Activated CD4-positive, alpha-beta T cell treated with anti-CD3 and anti-CD28 coated beads for 24 hours (primary cell): Measurements from ENCODE around the gene KCNG2.

Experiments used
- DNase-seq, 2 donors: peaks; one replicate each; pipeline ENCODE4 v3.0.0-alpha.2; 2020; ENCODE audit warnings: low read depth in 2 of 2

Gene KCNG2

DNA sequence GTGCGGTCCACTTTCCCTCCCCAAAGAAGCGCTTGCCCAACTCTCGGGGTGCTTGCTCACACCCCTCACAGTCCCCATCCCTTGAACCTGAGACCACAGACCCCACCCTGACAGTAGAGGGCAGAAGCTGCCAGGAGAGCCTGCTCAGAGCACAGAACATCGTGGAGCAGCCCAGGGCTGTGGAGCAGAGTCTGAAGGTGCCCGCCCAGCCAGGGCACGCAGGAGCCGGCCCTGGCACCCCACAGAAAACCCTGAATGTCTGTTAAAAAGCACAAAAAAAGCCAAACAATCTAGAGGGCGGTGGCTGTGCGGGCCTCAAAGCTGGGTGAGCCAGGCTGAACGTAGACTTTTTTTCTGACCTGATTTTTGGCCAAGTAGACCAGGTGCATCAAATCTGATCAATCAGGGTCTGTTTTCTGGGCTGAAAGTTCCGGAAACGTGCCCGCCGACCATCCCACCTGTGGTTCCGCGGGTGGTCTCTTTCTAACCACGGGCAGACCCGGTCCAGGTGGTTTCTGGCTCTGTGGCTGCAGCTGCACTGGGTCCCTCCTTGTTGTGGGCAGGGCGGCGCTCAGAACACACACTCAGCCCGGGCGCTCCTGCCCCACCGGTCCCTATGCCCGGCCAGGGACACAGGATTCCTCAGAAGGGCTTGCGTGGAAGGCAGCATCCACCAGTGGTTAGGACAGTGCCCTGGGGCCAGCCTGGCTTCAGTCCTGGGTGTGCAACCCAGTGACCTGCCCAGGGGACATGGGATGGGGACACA is 87.4 kb downstream of the KCNG2 start:
- DNase-seq, result no peak

DNA sequence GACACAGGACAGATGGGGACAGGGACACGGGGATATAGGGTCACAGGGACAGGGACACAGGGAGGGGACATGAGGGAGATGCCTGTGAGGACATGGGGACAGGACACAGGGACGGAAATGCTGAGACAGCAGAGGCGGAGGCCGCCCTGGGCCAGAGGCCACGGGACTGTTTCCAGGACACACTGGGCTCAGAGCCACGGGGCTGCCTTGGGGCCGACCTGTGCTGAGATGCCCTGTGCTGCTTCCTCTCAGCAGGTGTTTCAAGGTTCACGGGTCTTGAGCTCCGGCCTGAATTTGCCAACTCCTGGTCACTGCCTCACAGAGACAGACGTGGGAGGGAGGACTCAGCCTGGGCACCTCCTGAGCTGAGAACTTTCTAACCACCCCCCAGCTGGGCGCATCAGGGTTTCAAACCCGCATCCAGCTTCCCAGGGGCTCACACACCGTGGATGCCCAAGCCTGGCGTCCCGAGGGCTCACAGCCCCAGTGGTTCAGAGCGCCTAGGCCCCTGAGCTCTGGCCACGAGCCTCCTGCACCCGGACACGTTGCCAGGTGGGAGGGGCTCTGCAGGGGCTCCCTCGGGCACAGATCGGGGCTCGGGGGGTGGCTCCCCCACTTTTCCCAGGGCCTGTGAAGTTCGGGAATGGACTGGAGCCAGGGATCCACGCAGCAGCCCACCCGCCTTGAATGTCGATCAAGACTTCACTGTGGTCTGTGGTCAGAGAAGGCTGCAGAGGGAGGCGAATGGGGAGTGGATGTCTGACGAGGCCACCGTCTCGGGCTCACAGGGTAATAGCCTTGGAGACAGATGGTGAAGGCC is 89.7 kb downstream of the KCNG2 start:
- no peak for DNase-seq

DNA sequence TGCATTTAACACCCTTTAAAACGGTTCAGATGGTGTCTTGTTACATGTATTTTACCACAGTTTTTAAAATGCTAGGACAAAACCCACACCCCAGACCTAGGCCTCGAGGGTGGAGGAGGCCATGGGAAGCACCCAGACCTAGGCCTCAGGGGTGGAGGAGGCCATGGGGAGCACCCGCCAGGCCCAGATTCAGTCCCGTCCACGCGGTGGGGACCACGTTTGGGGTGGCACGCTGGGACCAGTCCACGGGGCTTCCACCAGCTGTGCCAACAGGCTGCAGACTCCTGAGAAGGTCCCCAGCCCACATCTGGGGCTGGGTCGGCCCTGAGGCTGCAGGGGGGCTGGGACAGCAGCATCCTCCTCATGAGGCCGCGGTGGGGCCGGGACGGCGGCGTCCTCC is 90.3 kb downstream of the KCNG2 start:
- DNase-seq, result no peak

DNA sequence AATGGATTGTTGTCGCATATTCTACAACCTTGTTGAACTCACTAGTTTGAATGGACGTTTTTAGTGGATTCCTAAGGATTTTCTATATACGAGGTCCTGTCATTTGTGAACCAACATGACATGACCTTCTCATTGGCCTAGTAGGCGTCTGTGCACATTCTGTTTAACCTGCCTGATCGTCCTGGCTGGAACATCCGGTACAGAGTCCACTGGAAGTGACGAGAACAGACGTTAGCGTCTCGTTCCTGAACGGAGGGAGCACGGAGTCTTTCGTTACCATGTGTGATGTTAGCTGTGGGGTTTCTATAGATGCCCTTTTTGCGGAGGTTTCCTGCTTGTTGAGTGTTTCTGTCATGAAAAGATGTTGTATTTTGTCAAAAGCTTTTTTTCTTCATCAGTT is 91.8 kb downstream of the KCNG2 start:
- DNase-seq, result no peak

DNA sequence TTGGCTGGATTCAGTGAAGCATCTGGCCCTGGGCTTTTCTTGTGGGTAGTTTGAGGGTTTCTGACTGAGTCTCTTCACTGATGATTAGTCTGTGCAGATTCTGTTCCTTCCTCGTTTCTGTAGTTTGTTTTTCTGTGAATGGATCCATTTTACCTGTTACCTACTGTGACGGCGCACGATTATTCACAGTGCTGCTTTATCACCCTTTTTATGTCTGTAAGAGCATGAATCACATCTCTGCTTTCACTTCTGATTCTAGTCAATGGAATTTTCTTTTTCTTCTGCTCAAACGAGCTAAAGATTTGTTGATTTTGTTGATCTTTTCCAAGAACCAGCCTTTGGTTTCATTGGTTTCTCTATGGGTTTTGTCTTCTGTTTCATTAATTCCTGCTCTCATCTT is 92.9 kb downstream of the KCNG2 start:
- DNase-seq, result no peak

DNA sequence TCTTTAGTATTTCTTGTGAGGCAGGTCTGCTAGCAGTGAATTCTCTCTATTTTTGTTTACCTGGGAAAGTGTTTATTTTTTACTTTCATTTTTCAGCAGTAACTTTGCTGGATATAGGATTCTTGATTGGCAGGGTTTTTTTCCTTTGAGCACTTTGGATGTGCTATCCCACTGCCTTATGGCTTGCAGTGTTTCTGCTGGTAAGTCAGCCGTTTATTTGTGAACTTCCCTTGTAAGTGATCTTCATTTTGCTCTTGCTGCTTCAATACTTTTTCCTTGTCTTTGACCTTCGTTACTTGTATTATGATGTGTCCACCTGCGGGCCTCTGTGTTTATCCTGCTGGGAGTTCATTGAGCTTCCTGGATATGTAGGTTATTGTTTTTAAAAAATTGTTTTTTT is 99.0 kb downstream of the KCNG2 start:
- no peak for DNase-seq

DNA sequence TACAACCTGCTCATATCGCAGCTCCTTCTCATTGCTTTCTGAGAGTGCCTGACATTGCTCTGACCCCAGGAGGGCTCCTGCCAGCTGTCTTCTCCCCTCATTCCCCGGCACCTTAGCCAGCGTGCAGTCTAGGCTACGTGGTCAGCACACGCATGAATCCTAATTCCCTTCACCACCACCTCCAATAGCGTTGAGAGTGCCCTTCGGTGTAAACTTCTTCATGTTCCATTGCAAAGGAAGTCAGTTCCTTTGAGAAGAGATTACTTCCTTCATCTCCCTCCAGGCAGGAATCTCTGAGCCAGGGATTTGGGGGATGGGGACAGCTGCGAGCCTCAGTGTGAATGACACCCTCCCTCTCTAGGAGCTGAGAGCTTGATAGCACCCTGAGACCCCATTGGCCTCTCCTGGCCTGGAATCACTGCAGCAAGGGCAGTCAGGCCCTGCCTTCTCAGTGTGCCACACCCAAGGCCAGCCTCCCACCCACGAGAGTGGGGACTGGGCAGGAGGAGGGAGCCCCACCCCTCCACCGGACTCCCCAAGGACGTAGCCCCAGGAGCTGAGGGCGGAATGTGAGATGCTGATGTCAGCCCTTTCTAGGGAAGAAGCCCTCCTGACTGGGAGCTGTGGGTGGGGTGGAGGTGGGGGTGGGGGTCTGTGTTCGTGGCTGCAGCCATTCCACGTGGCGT is 100.3 kb downstream of the KCNG2 start:
- no peak for DNase-seq

DNA sequence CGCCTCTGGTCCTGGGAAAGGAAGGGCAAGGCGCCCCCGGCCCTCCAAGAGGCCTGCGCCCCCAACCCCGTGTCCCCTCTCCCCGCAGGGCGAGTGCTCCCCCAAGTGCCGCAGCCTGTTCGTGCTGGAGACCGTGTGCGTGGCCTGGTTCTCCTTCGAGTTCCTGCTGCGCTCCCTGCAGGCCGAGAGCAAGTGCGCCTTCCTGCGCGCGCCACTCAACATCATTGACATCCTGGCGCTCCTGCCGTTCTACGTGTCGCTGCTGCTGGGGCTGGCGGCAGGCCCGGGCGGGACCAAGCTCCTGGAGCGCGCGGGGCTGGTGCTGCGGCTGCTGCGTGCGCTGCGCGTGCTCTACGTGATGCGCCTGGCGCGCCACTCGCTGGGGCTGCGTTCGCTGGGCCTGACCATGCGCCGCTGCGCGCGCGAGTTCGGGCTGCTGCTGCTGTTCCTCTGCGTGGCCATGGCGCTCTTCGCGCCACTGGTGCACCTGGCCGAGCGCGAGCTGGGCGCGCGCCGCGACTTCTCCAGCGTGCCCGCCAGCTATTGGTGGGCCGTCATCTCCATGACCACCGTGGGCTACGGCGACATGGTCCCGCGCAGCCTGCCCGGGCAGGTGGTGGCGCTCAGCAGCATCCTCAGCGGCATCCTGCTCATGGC is 101.3 kb downstream of the KCNG2 start:
- DNase-seq, result no peak

DNA sequence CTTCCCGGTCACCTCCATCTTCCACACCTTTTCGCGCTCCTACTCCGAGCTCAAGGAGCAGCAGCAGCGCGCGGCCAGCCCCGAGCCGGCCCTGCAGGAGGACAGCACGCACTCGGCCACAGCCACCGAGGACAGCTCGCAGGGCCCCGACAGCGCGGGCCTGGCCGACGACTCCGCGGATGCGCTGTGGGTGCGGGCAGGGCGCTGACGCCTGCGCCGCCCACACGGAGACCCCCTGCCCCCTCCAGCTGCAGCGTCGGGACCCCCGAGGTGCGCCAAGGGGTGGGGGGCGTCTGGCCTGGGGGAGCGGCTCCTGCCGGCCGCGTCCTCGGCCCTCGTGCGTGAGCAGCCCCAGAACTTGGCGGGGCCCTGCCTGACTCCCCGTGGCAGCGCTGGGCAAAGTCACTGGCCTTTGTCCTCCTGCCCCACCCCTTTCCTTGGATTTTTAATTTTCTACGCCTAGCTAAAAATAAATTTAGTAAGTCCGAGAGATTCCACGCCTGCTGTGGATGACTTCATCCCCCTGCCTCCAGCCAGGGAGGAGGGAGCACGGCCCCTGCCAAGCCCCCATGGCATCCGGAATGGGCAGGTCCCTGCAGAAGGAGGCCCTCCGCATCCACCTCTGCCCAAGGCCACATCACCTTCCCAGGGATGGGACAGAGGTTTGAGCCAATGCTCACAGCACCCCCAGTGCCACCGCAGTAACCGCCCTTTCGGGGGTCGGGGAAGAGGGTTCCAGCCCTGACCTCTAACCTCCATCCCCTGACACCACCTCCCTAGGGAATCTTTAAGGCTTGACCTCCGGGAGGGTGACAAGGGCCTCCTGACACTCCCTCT is 102.1 kb downstream of the KCNG2 start:
- no peak for DNase-seq

DNA sequence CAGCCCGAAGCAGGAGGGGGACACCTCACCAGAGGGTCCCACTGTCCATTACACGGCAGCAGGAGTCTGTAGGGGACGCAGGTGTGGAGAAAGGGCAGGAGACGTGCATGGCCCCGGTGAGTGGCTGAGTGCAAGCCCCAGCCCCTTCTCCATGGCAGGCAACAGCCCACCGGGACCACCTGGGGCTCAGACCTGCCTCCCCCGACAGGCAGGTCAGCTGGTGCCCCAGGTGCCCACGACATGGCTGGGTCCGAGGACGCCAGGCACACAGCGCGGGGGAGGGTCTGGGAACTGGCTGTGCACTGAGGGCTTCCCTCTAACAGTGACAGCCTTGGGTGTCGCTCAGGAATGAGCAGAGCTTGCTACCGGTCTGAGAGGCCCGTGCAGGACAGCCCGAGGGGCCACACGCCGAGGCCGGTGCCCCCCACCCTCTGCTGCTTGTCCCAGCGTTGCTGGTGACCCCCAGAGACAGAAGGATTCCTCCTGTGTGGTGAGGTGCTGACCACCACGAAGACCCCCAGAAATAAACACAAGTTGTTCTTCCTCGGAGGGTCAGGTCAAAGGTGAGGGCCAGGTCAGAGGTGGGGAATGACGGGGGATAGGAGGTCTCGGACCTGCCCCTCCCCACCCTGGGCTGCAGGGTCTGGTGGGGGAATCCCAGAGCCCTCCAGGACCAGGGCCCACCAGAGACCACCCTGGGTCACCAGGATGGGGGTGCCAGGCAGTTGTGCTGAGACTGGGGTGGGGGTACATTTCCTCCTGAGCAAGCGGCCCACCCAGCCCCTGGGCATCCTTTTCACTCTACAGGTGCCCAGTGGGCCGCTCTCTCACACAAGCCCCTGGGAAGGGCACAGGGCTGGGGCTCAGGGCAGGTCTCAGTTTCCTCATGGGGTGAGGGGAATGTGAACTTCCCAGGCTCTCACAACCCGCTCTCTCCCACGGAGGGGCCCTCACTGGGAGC is 103.2 kb downstream of the KCNG2 start:
- DNase-seq, result no peak

DNA sequence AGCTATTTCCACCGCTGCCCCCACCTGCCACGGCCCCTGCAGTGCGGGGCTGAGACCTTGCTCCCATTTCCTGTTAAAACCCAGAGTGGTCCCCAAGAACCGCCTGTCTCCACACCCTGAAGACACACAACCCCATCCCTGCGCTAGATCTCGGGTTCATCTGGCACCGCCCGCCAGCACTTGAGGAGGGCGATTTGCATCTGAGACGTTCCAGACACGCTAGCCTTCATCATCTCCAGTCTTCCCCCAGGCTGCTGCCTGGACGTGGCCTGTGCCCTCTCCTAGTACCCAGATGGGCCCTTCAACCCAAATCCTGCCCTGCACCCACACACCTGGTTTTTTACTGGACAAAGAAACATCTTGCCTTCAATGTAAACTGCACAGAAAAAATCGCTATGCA is 103.9 kb downstream of the KCNG2 start:
- no peak for DNase-seq

DNA sequence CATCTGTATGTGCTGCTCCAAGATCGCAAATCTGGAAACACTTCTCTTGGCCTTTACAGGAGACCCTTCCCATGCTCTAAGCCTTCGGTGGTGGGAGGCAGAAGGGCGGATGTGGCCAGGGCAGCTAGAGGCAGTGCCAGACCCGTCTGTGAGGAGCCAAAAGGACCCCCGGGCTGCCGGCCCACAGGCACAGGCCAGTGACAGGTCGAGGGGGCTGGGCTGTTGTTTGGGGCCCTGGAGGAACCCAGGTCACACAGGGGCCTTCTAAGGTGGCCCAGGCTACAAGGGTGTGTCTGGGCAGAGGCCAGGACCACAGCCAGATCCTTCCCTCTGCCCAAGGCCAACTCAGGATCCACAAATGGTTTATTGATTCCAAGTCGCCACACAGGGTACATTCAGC is 104.3 kb downstream of the KCNG2 start:
- no peak for DNase-seq

DNA sequence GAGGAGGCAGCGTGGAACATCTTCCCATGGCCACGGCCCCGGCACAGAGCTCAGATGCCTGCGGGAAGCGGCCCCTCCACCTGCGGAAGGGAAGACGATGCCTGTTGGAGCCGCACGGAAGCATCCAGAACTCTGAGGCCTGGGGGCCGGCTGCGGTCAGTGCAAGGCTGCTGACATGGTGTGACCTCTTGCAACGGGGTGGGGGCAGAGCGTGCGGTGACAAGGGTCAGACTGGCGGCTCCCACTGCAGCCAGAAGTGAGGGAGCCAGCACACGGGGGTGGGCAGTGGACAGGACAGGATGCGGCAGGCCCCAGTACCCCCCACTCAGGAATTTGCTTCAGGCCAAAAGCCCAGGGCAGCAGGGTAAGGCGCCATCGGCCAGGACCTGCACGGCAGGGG is 104.9 kb downstream of the KCNG2 start:
- no peak for DNase-seq

DNA sequence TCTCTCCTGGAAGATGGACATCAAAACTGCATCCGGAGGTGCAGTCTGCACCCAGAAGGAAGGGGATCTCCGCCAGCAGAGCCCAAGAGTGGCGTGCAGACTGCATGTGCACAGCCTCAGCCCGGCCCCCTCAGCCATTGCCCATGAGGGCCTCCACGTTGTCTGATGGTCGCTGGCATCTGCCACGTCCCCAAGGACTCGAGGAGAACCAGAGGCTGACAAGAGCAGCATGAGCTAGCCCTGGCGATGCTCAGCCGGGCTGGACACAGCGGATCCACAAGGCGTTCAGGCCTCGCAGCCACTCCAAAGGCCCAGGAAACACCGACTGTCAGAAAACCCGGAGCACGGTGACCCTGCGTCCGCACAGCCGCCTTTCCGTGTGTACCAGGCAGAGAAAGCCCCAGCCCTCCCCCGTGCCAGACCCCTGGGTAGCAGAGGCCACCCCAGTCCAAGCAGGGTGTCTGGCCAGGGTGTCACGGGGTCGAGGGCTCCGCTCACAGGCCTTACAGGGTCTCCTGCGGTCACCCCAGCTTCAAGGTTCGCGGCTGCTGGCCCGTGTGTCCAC is 105.4 kb downstream of the KCNG2 start:
- DNase-seq, result no peak

DNA sequence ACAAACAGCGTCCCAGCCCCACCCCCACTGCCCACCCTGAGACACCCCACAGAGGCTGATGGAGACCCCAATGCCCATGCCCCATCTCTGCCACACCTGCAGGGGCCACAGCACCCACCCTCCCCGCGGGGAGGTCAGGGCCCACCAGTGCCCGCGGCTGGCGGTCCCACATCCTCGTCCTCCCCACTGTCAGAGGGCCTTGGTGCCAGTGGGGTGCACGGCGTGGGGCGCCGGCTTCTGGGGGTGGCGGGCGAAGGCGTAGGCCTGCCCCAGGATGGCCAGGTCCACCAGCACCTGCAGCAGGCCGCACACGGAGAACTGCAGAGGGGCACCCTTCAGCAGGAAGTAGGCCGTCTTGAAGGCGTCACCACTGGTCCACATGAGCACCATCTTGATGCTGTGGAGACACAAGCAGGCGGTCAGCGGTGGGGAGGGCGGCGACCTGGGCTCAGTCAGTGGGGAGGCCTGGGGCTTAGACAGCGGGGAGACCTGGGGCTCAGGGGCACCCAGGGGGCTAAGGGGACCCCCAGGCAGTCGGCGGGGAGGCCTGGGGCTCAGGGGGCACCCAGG is 106.1 kb downstream of the KCNG2 start:
- no peak for DNase-seq

DNA sequence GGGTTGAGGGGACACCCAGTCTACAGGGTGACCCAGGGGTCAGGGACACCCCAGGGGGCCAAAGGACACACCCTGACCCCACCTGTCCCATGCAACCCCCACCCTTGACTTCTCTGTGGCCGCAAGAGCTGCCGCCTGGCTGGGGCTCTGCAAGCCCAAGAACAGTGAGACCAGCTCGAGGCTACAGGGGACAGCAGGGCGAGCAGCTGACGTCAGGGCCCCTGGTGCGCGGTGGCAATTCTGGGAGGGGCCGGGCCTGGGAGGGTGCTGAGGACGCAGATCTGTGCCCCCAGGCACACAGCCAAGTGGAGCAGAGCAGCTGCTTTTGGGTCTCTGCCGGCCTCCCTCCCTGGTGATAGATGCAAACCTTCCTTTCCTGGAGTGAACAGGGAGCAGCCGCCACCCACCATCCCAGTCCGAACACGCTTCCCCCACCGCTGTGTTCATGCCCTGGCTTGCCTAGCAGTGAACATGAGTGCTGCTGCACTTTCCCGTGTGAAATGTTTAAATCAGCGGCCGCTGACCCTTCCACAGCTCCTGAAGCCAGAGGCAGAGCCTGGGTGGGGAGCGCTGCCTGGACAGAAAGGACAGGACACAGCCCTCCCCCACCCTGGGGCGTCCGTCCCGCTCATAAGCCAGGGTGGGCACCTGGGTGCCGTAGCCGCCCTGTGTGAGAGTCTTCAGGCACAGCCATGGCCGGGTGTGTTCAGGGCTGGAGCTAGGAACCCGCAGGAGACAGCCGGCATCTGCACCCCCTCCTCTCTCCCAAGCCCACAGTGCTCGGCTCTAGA is 106.8 kb downstream of the KCNG2 start:
- no peak for DNase-seq

DNA sequence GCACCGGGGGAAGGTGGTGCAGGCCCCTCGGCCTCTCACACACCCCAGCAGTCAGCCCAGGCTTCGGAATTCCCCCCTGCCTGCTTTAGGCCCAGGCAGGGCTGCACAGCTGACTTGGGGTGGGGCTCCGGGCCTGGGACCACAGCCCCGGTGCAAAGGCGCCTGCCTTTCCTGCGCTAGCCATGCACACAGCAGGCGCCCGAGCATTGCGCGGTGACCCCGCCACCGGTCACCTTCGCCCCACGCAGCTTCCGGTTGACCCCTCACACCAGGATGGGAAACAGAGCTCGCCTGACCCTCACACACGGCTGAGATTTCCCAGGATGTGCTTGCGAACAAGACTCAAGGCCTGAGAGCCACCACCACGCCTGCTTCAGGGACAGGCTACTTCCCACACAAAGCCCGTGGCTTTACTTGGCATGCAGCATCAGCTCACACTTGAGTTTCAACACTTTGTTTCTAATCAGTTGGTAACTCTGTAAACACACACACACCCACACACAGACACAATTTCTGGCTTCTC is 107.7 kb downstream of the KCNG2 start:
- DNase-seq, result no peak

DNA sequence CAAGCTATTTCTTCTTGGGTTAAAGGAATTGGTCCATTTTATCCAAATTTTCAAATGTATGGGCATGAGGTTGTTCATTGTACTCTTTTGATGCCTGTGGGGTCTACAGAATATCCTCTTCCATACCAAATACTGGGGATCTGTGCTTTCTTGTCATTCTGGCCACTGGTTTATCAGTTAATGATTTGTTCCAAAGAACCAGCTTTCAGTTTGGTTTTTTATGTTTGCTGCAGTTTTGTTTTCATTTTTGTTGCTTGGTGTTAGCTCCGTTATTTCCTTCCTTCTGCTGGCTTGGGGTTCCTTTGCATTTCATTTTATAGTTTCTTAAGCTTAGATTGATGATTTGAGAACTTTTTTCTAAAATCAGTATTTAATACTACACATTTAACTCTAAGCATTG is 108.3 kb downstream of the KCNG2 start:
- DNase-seq, result no peak
